Measurements from ENCODE around the gene EXD3.

The EXD3 gene

GRCh38 chr9:137308057-137308619 lies 114.8 kb downstream of the EXD3 start:
- Histone ChIP-seq H3K27ac (ENCODE audit: low read length) (no peak overlapping the region), H3K4me2 (ENCODE audit: low read depth, low read length) (no peak overlapping the region), H3F3A (ENCODE audit: insufficient read depth, low read length) (peaks cover under 1% of the 10 kb centered on the region; the same call in 1 of the 2 replicates), H3K4me1 (ENCODE audit: low read length) (no peaks in the 10 kb centered on the region; the same call in 1 of the 2 replicates), H3K9me3 (replicated peaks; ENCODE audit: insufficient read depth, low read length) (no peaks in the 10 kb centered on the region), H3K9me2 (replicated peaks; ENCODE audit: insufficient read depth, low read length) (no peaks in the 10 kb centered on the region), H3K79me2 (ENCODE audit: low read length) (no peaks in the 10 kb centered on the region), H4K20me1 (ENCODE audit: insufficient read depth, low read length) (no peaks in the 10 kb centered on the region), H3K27me3 (replicated peaks; ENCODE audit: insufficient read depth, low read length) (peaks cover 23% of the 10 kb centered on the region), H3K4me3 (ENCODE audit: low read length) (no peak overlapping the region), H3K9ac (ENCODE audit: low read length) (no peak overlapping the region), H2AFZ (ENCODE audit: low read length) (no peak overlapping the region), H3K36me3 (replicated peaks; ENCODE audit: insufficient read depth, low read length) (no peaks in the 10 kb centered on the region)
- TF ChIP-seq CTCF (IDR thresholded peaks at IDR 0.05; ENCODE audit: low read length) (no peak), EZH2 (optimal IDR thresholded peaks at IDR 0.05; ENCODE audit: low read depth, low read length) (no peak), EZH2phosphoT487 (IDR thresholded peaks at IDR 0.05; ENCODE audit: low read length) (no peak)
- no peak for DNase-seq

- Histone ChIP-seq H3K9ac (ENCODE audit: low read length) (no peak overlapping the region), H3K4me2 (ENCODE audit: low read depth, low read length) (no peak overlapping the region), H3K27me3 (replicated peaks; ENCODE audit: insufficient read depth, low read length) (peaks cover 22% of the 10 kb centered on the region), H3K4me1 (ENCODE audit: low read length) (no peaks in the 10 kb centered on the region; the same call in 1 of the 2 replicates), H3K4me3 (ENCODE audit: low read length) (no peak overlapping the region), H2AFZ (ENCODE audit: low read length) (no peak overlapping the region), H4K20me1 (ENCODE audit: insufficient read depth, low read length) (no peaks in the 10 kb centered on the region), H3F3A (ENCODE audit: insufficient read depth, low read length) (peaks cover 7% of the 10 kb centered on the region; the same call in 1 of the 2 replicates), H3K79me2 (ENCODE audit: low read length) (no peaks in the 10 kb centered on the region), H3K36me3 (replicated peaks; ENCODE audit: insufficient read depth, low read length) (no peaks in the 10 kb centered on the region), H3K9me2 (replicated peaks; ENCODE audit: insufficient read depth, low read length) (no peaks in the 10 kb centered on the region), H3K9me3 (replicated peaks; ENCODE audit: insufficient read depth, low read length) (no peaks in the 10 kb centered on the region), H3K27ac (ENCODE audit: low read length) (no peak overlapping the region)
- TF ChIP-seq EZH2 (optimal IDR thresholded peaks at IDR 0.05; ENCODE audit: low read depth, low read length) (no peak), CTCF (IDR thresholded peaks at IDR 0.05; ENCODE audit: low read length) (no peak), EZH2phosphoT487 (IDR thresholded peaks at IDR 0.05; ENCODE audit: low read length) (no peak)
- no peak for DNase-seq
These were observed 115.5 kb downstream of the EXD3 start for GRCh38 chr9:137307255-137308056.

DNA sequence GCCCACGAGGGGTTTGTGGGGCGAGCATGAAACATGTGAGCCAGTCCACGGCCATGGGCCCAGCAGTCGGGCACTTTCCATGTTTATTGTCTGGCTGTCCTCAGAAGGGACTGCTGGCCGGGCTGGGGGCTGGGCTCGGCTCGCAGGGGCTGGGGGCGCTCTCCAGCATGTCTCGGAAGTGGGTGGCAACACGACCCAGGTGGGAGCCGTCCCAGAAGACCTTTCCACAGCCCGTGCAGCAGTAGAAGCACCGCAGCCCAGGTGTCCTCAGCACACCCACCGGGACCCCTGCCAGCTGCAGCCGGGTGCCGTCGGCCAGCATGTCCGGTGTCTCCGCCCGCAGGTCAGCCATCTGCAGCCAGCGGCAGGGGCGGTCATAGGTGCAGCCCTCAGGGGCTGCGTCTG lies 116.1 kb downstream of the EXD3 start:
- H3K27ac ChIP-seq (ENCODE audit: low read length): no peak overlapping the region
- no peak for TF ChIP-seq CTCF (IDR thresholded peaks at IDR 0.05; ENCODE audit: low read length)
- no peak for TF ChIP-seq EZH2 (optimal IDR thresholded peaks at IDR 0.05; ENCODE audit: low read depth, low read length)
- TF ChIP-seq EZH2phosphoT487 (IDR thresholded peaks at IDR 0.05; ENCODE audit: low read length): no peak
- no peak overlapping the region for H3K9ac ChIP-seq (ENCODE audit: low read length)
- no peaks in the 10 kb centered on the region for H4K20me1 ChIP-seq (ENCODE audit: insufficient read depth, low read length)
- peaks cover 22% of the 10 kb centered on the region for H3K27me3 ChIP-seq (replicated peaks; ENCODE audit: insufficient read depth, low read length)
- H3K4me1 ChIP-seq (ENCODE audit: low read length): no peaks in the 10 kb centered on the region; the same call in 1 of the 2 replicates
- no peaks in the 10 kb centered on the region for H3K79me2 ChIP-seq (ENCODE audit: low read length)
- no peaks in the 10 kb centered on the region for H3K36me3 ChIP-seq (replicated peaks; ENCODE audit: insufficient read depth, low read length)
- DNase-seq: no peak
- H3F3A ChIP-seq (ENCODE audit: insufficient read depth, low read length): peaks cover 7% of the 10 kb centered on the region; the same call in 1 of the 2 replicates
- no peak overlapping the region for H2AFZ ChIP-seq (ENCODE audit: low read length)
- no peaks in the 10 kb centered on the region for H3K9me2 ChIP-seq (replicated peaks; ENCODE audit: insufficient read depth, low read length)
- H3K9me3 ChIP-seq (replicated peaks; ENCODE audit: insufficient read depth, low read length): no peaks in the 10 kb centered on the region
- H3K4me3 ChIP-seq (ENCODE audit: low read length): no peak overlapping the region
- H3K4me2 ChIP-seq (ENCODE audit: low read depth, low read length): no peak overlapping the region
